OCI-LY7 (cell line): ENCODE data around the gene ATXN1. TPM values are rescaled to one million over a fixed set of nuclear protein-coding genes. Genes with fewer than 3 reads are reported as not detected.

Experiments
- BruUV-seq: library from RNA; stranded (reverse); fragments of 400-500 nt; replicated peaks from 2 replicates; lab custom pipeline; 2021; lab: Mats Ljungman, UMichigan
- CTCF ChIA-PET: fragments of 300-600 bp; sonication (Branson Sonifier 250); formaldehyde crosslinking; loops from one replicate; lab custom pipeline; 2022; ENCODE audit warnings: antibody characterized with exemption; ENCODE audit not compliant: unreplicated experiment; lab: Charles Lee
- POLR2A ChIA-PET: fragments of 300-600 bp; sonication (Branson Sonifier 250); formaldehyde crosslinking; loops from one replicate; lab custom pipeline; 2022; ENCODE audit warnings: antibody characterized with exemption; lab: Charles Lee
- DNase-seq: peaks from one replicate; pipeline ENCODE4 v3.0.0-alpha.2; 2015; ENCODE audit warnings: low spot score
- H2AFZ ChIP-seq: fragments of 200-600 bp; sonication (generic), shearing (Covaris generic); 2 replicates; pipeline ENCODE4 v1.6.1; 2014; ENCODE audit warnings: mild to moderate bottlenecking, antibody characterized with exemption, low read length, moderate library complexity
- H3K27ac ChIP-seq: fragments of 200-600 bp; sonication (generic); 2 replicates; pipeline ENCODE4 v1.5.1; 2014; ENCODE audit warnings: mixed run types, low read depth, mild to moderate bottlenecking, moderate library complexity, low read length, inconsistent platforms; ENCODE audit not compliant: poor library complexity, severe bottlenecking
- H3K36me3 ChIP-seq: fragments of 200-600 bp; sonication (generic); 2 replicates; pipeline ENCODE4 v1.6.1; 2014; ENCODE audit warnings: mild to moderate bottlenecking, antibody characterized with exemption, low read length, moderate library complexity, mixed read lengths; ENCODE audit not compliant: insufficient read depth
- H3K4me1 ChIP-seq: fragments of 200-600 bp; sonication (generic); 2 replicates; pipeline ENCODE4 v1.5.1; 2014; ENCODE audit warnings: mild to moderate bottlenecking, low read length; ENCODE audit not compliant: insufficient read depth, poor library complexity, severe bottlenecking
- H3K4me2 ChIP-seq: fragments of 200-600 bp; sonication (generic); 2 replicates; pipeline ENCODE4 v1.6.1; 2014; ENCODE audit warnings: mild to moderate bottlenecking, low read length
- H3K4me3 ChIP-seq: fragments of 200-600 bp; sonication (generic); 2 replicates; pipeline ENCODE4 v1.5.1; 2014; ENCODE audit warnings: mild to moderate bottlenecking, low read depth, low read length; ENCODE audit not compliant: poor library complexity, severe bottlenecking
- H3K79me2 ChIP-seq: fragments of 200-600 bp; sonication (generic); 2 replicates; pipeline ENCODE4 v1.6.1; 2016; ENCODE audit warnings: low read depth, mild to moderate bottlenecking, low read length, moderate library complexity, mixed read lengths; ENCODE audit not compliant: insufficient read depth
- H3K9me2 ChIP-seq: fragments of 200-600 bp; sonication (generic); 2 replicates; pipeline ENCODE4 v1.6.1; 2016; ENCODE audit warnings: mild to moderate bottlenecking, low read length, mixed read lengths; ENCODE audit not compliant: insufficient read depth
- H3K9me3 ChIP-seq: fragments of 200-600 bp; sonication (generic); 2 replicates; pipeline ENCODE4 v1.6.1; 2014; ENCODE audit warnings: mild to moderate bottlenecking, mixed run types, low read length, mixed read lengths
- H4K20me1 ChIP-seq: fragments of 200-600 bp; sonication (generic); 2 replicates; pipeline ENCODE4 v1.6.1; 2014; ENCODE audit warnings: mild to moderate bottlenecking, antibody characterized with exemption, low read length, moderate library complexity, mixed read lengths; ENCODE audit not compliant: insufficient read depth
- EZH2phosphoT487 ChIP-seq: fragments of 200-600 bp; sonication (generic); IDR thresholded peaks from 2 replicates; pipeline ENCODE4 v1.6.1; 2018; ENCODE audit warnings: low read depth, borderline replicate concordance, mild to moderate bottlenecking, mixed run types, antibody characterized with exemption, low read length, moderate library complexity, mixed read lengths
- intact Hi-C: fragments of 100-400 bp; cut with micrococcal nuclease; formaldehyde crosslinking; loops from one replicate; pipeline ENCODE4 v1.10.0; 2022; ENCODE audit not compliant: unreplicated experiment
- total RNA-seq, 2 experiments: library from RNA; depleted of rRNA in 1 of 2; stranded (reverse); fragments of >200 nt in 1 of 2; shearing (Covaris generic) in 1 of 2; gene quantifications; 2 replicates each; pipeline ENCODE4 v1.2.3, GENCODE V29; 2014 to 2022
- TF ChIP-seq, protein P1 (sequence below): fragments of 200-600 bp; sonication (generic); conservative IDR thresholded peaks from 2 replicates; pipeline ENCODE4 v1.5.1; 2014; ENCODE audit warnings: mild to moderate bottlenecking, antibody characterized with exemption, low read length, moderate library complexity, mixed read lengths

The ATXN1 gene
- total RNA-seq, 2 experiments from 2014 or later, result not detected

DNA sequence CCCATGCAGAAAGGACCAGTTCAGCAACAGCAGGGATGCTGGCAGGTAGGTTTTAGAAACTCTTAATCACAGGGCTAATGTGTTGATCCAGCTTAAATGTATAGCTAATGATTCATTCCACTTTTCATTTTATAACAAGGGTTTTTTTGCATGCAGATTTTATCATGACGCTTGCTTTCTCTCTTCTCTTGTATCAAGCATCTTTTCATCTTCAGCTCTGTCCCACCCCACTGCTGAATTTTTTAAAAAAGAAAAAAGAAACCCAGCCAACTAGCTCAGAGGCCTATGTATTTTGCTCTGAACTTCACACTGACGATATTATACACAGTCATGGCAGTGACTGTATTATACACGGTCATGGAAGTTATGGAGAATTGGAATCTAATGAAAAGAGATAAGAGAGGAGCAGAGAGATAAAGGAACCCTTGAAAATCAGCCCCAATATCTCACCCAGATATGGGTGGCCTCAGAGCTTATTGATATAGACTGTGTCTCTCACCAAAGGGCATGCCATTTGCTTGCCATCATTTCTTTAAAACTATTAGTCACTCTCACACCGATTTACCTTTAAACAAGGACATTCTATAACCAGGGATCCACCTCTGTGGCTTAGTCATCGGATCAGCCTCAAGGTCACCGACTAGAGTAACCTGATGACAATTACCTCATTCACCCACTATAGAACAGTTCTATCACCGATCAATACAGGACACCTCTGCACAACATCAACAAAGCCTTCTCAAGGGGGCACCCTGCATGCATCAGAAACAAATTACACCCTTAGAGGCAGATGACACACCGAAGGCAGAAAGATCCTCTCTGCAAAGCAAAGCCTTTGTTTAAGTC, 222.0 kb downstream of the ATXN1 start:
- Histone ChIP-seq H3K36me3 (no peaks in the 10 kb centered on the region), H3K4me1 (no peaks in the 10 kb centered on the region), H3K4me2 (no peak overlapping the region), H3K4me3 (no peak overlapping the region), H3K79me2 (no peaks in the 10 kb centered on the region), H2AFZ (no peak overlapping the region), H3K27ac (no peak overlapping the region), H4K20me1 (no peaks in the 10 kb centered on the region), H3K9me2 (no peaks in the 10 kb centered on the region), H3K9me3 (no peaks in the 10 kb centered on the region)
- BruUV-seq, result no TSS peak
- CTCF ChIA-PET, result no interaction called here
- no peak for DNase-seq
- intact Hi-C loops, result no loop called here
- POLR2A ChIA-PET, result interaction anchor here (1.3 kb wide), 1 partner anchor 18 kb away, joined by 3 read pairs; no protein-coding TSS in a partner anchor
- no peak for TF ChIP-seq EZH2phosphoT487
- TF ChIP-seq, protein P1, sequence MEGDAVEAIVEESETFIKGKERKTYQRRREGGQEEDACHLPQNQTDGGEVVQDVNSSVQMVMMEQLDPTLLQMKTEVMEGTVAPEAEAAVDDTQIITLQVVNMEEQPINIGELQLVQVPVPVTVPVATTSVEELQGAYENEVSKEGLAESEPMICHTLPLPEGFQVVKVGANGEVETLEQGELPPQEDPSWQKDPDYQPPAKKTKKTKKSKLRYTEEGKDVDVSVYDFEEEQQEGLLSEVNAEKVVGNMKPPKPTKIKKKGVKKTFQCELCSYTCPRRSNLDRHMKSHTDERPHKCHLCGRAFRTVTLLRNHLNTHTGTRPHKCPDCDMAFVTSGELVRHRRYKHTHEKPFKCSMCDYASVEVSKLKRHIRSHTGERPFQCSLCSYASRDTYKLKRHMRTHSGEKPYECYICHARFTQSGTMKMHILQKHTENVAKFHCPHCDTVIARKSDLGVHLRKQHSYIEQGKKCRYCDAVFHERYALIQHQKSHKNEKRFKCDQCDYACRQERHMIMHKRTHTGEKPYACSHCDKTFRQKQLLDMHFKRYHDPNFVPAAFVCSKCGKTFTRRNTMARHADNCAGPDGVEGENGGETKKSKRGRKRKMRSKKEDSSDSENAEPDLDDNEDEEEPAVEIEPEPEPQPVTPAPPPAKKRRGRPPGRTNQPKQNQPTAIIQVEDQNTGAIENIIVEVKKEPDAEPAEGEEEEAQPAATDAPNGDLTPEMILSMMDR, result no peak

DNA sequence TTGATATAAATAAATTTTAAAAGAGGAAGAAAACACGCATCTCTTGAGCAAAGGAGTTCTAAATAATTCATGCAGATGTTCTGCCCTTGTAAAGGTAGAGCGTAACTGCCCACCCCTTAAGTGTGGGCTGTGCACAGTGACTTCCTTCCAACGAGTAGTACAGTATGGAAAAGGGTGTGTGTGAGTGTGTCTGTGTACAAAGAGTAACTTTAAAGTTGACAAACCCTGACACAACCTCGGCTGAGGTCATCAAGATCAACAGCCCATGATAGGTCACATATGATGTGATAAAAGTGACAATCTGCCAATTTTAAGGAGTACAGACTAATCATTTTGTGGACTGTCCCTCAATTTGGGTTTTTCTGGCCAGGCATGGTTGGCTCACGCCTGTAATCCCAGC, 225.7 kb downstream of the ATXN1 start:
- Histone ChIP-seq H3K4me1 (no peaks in the 10 kb centered on the region), H3K9me3 (no peaks in the 10 kb centered on the region), H4K20me1 (no peaks in the 10 kb centered on the region), H3K27ac (no peak overlapping the region), H3K79me2 (no peaks in the 10 kb centered on the region), H2AFZ (no peak overlapping the region), H3K4me2 (no peak overlapping the region), H3K9me2 (no peaks in the 10 kb centered on the region), H3K4me3 (no peak overlapping the region), H3K36me3 (no peaks in the 10 kb centered on the region)
- TF ChIP-seq EZH2phosphoT487, result no peak
- TF ChIP-seq, protein P1, result no peak
- no peak for DNase-seq
- POLR2A ChIA-PET, result interaction anchor here (0.7 kb wide), 1 partner anchor 133 kb away, joined by 3 read pairs; no protein-coding TSS in a partner anchor
- CTCF ChIA-PET, result no interaction called here
- no TSS peak for BruUV-seq
- intact Hi-C loops, result no loop called here

DNA sequence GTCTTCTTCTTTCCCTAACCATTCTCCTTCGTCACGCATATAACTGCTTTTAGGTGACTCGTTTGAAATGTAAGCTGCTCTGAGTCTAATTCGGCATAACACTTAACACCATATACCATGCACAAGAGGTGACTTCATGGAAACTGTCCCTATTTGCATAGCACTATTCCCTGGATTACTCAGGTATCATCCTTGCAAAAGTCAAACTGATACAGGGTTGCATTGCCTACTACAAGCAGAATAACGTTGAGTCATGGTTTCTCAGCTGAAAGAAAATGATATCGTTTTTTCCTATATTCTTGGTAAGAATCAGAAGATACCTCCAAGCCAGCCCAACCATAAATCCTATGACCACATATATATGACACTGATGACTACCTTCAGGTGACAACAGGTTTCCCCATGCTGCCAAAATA, 227.5 kb downstream of the ATXN1 start:
- H3K36me3 ChIP-seq, result no peaks in the 10 kb centered on the region
- no TSS peak for BruUV-seq
- H3K4me3 ChIP-seq, result no peak overlapping the region
- ChIA-PET CTCF (no interaction called here), POLR2A (interaction anchor here (1.0 kb wide), 1 partner anchor 11 kb away, joined by 3 read pairs; no protein-coding TSS in a partner anchor)
- no peaks in the 10 kb centered on the region for H3K4me1 ChIP-seq
- DNase-seq, result no peak
- H2AFZ ChIP-seq, result no peak overlapping the region
- no peaks in the 10 kb centered on the region for H3K79me2 ChIP-seq
- no peaks in the 10 kb centered on the region for H3K9me3 ChIP-seq
- no peak for TF ChIP-seq EZH2phosphoT487
- TF ChIP-seq, protein P1, result no peak
- no peak overlapping the region for H3K4me2 ChIP-seq
- no peaks in the 10 kb centered on the region for H3K9me2 ChIP-seq
- no peaks in the 10 kb centered on the region for H4K20me1 ChIP-seq
- no peak overlapping the region for H3K27ac ChIP-seq
- intact Hi-C loops, result no loop called here
